HG02642 (cell line): ENCODE measurements around the gene PNMA3.
A peak's percentile ranks its signal among the peaks of the same experiment; 100 is the strongest.
"Not testable (repeated sequence)": the region's sequence is repeated elsewhere in the genome, so short reads cannot be mapped to it uniquely, and the experiment has no call there.

Source experiments
- ATAC-seq: cut with Tn5 transposase; IDR thresholded peaks from one replicate; pipeline ENCODE4 v1.9.1; 2021; ENCODE audit warnings: mild to moderate bottlenecking; ENCODE audit not compliant: unreplicated experiment, poor library complexity

Gene PNMA3, protein sequence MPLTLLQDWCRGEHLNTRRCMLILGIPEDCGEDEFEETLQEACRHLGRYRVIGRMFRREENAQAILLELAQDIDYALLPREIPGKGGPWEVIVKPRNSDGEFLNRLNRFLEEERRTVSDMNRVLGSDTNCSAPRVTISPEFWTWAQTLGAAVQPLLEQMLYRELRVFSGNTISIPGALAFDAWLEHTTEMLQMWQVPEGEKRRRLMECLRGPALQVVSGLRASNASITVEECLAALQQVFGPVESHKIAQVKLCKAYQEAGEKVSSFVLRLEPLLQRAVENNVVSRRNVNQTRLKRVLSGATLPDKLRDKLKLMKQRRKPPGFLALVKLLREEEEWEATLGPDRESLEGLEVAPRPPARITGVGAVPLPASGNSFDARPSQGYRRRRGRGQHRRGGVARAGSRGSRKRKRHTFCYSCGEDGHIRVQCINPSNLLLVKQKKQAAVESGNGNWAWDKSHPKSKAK

DNA sequence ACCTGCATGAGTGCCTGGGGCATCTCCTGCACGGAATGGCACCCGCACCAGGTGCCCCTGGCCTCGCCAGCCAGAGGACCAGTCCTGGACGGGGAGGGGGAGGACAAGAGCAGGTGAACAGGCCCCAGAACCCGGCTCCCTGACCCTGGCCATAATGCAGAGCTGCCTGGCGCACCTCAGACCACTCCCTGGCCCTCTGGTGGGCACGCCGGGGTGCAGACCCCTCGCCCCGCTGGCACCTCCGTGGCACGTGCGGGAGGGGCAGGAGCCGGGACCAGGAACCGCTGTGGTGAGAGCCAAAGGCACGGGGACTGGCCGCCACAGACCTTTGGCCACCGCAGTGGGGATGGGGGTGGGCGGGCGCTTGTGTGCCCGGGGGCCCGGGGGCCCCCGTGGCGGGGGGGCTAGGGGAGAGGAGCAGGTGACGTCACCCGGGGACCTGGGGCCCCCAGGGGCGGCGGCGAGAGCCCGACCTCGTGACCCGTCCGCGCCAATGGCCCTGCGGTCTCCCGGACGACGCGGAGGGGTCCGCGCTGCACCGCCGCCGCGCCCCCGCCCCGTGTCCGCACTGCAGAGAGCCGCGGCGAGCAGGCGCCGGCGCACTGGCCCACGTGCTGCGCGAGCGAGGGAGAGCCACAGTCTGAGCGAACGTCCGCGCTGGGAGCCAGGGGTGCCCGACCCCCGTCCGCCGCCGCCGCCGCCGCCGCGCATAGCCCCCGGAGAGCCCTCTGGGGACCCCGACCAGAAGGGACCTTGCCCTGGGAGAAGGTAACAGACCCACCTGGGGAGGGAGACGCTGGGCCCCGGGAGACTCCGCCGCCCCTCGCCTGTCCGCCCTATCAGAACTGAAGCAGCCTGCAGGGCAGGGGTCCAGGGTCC lies at the start of gene PNMA3:
TSS of gene PNMA3 (plus strand) at position 600 of the 879 bp plus-strand sequence. CDS start 586 bp downstream, outside the sequence.
- ATAC-seq, result no peak

DNA sequence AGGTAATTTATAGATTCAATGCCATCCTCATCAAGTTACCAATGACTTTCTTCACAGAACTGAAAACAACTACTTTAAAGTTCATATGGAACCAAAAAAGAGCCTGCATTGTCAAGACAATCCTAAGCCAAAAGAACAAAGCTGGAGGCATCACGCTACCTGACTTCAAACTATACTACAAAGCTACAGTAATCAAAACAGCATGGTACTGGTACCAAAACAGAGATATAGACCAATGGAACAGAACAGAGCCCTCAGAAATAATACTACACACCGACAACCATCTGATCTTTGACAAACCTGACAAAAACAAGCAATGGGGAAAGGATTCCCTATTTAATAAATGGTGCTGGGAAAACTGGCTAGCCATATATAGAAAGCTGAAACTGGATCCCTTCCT lies 39.1 kb upstream of the PNMA3 start:
- not testable (repeated sequence) for ATAC-seq

DNA sequence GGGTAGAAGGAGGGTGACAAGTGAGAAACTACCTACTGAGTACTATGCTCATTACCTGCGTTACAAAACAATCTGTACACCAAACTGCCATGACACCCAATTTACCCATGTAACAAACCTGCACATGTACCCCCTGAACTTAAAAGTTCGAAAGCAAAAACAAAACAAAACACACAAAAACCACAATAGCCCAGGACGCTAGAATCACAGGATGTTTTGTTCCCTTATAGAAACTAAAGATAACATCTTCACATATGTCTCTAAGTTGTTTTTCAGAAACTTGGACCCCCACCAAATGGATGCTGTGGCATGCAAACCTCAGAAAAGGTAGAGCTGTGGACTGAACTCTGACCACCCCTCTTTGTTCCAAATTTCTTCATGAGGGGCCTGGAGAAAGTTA lies 37.1 kb upstream of the PNMA3 start:
- ATAC-seq, result no peak

DNA sequence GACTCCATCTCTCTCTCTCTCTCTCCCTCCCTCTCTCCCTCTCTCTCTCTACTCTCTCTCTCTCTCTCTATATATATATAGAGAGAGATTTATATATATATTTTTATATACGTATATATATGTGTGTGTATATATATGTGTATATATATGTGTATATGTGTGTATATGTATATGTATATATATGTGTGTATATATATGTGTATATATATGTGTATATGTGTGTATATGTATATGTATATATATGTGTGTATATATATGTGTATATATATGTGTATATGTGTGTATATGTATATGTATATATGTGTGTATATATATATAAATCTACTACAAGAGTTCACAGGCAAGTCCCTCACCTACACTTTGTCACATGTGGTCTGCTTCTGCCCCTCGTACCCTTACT lies 29.8 kb upstream of the PNMA3 start:
- ATAC-seq, result not testable (repeated sequence)

DNA sequence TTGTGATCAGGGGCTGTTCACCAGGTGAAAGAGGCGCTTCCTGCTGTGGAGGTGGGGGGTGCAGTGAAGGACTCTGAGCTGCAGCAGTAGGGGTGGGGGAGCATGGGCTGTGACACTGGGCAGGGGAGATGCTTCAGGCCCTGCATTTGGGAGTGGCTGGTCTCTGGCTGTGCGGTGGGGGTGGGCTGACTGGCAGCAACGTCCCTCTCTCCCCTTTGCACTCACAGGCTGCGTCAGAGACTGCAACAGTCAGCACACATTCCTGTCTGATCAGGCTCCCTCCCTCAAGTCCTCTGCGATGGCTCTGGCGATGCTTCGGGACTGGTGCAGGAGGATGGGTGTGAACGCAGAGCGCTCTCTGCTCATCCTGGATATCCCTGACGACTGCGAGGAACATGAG lies 27.8 kb upstream of the PNMA3 start:
- not testable (repeated sequence) for ATAC-seq

DNA sequence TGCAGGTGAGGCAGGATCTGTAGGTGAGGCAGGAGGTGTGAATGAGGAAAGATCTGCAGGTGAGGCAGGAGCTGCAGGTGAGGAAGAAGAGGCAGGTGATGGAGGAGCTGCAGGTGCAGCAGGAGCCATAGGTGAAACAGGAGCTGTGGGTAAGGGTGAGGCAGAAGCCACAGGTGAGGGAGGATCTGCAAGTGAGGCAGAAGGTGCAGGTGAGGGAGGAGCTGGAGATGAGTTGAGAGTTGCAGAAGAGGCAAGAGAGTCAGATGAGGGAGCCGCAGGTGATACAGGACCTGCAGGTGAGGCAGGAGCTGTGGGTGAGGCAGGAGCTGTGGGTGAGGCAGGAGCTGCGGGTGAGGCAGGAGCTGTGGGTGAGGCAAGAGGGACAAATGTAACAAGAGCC lies 27.1 kb upstream of the PNMA3 start:
- no peak for ATAC-seq

DNA sequence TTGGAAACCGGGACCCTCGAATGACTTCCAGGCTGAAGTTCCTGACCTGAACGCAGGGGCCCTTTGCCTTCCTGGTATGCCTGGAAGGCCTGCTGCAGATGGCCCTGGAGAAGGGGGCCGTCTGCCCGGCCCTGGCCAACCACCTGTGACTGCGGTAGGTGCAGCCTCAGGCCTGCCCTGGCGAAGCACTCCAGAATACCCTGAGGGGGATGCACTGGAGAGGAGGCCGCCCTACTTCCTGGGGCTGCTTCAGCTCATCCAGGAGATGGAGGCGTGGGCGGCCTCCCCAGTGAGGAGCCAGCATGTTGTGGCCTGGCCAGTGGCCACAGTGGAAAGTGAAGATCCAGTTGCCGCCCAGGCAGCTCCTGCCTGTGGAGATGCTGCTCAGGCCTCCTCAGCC lies 26.4 kb upstream of the PNMA3 start:
- no peak for ATAC-seq

DNA sequence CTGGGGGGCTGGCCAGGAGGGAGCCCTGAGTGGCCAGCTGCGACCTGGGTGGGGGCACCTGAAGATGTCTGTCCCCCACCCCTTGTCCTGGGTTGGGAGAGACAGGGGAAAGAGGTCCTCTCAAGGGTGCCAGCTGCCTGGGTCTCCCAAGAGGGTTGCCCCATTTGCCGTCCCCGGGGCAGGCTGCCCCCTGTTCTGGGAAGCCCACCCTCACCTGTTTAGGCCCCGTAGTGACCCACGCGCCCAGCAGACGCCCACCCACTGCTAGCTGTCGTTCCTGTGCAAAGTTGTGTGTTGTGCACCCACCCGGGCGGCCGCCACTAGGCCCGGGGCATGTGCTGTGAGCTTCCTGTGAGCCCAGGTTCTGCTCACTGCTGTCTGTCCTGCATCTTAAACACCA lies 25.5 kb upstream of the PNMA3 start:
- ATAC-seq, result no peak

DNA sequence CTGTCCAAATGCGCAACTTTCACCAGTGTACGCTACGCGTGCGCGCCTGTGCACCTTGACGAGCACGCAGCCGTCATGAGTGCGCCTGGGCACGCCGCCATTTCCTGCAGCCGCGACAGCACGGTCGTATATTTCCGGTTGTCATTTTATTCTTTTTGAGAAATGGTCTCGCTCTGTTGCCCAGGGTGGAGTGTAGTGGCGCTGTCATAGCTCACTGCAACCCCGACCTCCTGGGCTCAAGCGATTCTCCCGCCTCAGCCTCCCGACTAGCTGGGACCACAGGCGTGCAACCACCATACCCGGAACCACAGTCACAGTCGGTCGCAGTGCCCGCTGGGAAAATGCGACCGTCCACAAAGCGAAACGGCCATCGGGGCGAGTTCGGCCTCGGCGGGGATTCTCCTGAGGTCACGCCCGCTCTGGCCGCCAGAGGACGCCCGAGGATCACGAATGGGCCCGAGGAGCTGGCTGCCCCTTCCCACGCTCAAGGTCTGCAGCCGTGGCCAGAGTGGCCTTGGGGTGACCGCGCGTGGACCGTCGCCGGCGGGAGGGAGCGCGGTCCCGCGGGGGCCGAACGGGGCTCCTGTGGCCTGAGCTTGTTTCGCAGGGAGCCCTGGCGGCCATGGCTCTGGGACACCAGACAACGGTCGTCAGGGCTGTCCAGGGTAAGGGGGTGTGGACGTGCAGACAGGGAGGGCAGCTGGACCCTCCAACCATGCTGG lies 23.7 kb upstream of the PNMA3 start:
- ATAC-seq, result peak; percentile 79

DNA sequence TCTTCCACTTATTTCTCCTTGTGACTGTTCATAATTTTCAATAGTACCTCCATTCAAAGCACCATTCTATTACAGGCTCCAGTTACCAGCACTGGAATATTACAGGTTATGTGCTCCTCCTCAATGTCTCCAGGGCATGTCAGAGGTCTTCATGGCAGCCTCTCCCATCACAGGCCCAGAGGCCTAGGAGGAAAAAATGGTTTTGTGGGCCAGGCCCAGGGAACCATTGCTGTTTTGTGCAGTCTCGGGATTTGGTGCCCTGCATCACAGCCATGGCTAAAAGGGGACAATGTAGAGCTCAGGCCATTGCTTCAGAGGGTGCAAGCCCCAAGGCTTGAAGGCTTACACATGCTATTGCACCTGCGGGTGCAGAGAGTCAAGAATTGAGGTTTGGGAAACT lies 7.2 kb upstream of the PNMA3 start:
- ATAC-seq, result no peak

DNA sequence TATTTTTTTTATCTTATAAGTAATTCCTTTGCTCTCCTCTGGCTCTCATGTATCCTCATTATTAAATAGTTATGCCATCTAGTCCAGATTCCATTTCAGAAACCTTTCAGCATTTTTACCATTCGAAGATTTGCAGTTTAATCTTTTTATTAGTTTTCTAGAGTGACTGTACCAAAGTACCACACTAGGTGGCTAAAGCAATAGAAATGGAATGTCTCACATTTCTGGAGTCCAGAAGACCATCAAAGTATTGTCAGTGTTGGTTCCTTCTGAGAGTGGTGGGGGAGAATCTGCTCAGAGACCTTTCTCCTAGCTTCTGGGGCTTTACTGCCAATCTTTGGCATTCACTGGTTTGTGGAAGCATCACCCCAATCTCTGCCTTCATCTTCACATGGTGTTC lies 3.7 kb upstream of the PNMA3 start:
- ATAC-seq, result no peak

DNA sequence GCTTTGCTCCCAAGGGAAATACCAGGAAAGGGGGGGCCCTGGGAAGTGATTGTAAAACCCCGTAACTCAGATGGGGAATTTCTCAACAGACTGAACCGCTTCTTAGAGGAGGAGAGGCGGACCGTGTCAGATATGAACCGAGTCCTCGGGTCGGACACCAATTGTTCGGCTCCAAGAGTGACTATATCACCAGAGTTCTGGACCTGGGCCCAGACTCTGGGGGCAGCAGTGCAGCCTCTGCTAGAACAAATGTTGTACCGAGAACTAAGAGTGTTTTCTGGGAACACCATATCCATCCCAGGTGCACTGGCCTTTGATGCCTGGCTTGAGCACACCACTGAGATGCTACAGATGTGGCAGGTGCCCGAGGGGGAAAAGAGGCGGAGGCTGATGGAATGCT lies 1.0 kb downstream of the PNMA3 start:
- ATAC-seq, result no peak

DNA sequence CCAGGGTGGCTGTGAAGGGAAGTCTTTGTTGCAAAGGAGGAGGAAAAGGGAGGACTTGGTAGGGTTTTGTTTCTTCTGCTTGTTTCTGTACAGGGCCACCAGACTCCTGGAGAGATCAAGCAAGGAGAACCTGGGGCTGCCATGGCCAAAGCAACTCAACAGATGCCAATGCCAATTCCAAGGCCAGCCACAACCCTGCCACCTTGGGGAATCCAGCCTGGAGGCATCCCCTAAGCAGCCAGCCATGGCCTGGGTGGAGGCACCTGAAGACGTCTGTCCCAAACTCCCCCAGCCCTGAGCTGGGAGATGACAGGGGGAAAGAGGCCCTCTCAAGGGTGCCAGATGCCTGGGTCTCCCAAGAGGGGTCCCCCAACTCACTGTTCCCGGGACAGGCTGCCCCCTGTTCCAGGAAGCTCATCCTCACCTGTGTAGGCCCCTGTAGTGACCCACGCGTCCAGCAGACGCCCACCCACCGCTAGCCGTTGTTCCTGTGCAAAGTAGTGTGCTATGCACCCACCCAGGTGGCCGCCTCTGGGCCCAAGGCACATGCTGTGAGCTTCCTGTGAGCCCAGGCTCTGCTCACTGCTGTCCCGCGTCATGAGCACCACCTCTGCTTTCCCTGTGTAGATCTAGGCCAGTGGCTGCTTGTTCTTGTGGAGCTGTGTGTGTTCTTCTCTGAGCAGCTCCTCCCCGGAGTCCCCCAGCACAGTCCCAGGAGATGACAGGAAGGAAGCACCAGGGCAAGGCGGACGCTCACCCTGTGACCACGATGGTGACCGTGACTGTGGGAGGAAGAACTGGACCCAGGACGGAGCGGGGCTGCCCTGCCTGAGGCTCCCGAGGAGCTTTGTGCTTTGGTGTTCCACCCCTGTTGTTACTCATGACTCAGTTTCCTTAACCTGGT lies 3.2 kb downstream of the PNMA3 start:
- ATAC-seq, result no peak

DNA sequence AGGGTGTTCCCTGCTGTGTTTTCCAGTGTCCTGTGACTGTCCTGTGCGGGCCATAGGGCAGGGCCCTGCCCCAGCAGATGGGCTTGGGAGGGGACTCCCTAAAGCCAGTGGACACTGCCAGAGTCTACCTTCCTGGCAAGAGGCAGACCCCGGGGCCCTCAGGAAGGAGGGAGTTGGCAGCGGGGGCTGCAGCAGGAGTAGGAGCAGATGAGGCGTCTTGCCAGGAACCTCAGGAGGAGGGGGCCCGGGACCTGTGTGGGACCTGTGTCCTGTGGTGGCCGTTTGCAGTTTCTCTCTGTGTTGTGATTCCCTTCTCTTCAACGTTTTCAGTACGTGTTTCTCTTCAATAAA lies 3.8 kb downstream of the PNMA3 start:
- no peak for ATAC-seq

DNA sequence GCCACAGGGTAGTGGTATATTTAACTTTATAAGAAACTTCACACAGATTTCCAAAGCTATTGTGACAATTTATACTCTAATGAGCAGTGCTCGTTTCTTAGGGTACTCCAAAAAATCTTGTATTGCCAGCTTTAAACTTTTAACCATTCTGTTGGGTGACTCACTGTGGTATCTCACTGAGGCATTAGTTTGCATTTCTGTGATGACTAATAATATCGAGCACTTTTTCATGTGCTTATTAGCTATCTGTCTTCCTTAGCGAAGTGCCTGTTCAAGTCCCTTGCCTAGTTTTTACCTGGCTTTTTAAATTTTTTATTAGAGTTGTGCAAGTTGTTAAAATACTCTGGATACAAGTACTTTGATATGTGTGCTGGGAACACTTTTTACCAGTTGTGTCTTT lies 5.5 kb downstream of the PNMA3 start:
- no peak for ATAC-seq

DNA sequence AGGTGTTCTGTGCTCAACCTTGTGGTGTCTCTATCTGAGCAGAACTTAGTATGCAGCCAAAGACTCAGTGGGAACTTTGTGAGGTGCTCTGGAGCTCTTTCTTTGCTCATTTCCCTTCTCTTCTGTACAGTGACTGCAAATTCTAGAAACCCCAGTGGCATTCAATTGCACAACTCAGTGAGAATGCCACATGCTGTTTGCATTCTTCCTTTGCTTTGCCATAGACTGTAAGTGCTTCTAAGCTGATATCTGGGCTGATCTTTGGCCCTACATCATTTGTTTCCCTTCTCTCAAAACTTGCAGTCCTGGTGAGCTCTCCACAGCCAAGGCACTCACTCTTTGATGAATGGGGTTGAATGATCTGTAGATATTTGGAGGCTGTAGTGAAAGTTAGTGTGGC lies 7.0 kb downstream of the PNMA3 start:
- ATAC-seq, result no peak

DNA sequence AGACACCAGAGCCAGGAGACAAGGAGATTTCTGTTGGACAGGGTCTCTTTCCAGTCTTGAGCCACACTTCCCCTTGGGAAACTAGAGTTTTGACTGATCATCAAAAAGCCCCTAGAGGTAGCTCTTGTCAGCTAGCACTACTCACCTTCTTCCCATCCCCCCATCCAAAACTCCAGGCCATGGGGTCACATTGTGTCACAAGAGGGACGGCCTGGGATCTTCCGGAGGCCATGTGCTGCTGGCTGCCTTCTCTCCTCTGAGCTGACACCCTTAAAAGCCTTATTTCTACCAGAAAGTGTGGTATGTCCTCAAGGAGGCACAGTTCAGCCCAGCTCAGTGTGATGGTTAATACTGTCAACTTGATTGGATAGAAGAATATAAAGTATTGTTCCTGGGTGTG lies 7.8 kb downstream of the PNMA3 start:
- ATAC-seq, result no peak

DNA sequence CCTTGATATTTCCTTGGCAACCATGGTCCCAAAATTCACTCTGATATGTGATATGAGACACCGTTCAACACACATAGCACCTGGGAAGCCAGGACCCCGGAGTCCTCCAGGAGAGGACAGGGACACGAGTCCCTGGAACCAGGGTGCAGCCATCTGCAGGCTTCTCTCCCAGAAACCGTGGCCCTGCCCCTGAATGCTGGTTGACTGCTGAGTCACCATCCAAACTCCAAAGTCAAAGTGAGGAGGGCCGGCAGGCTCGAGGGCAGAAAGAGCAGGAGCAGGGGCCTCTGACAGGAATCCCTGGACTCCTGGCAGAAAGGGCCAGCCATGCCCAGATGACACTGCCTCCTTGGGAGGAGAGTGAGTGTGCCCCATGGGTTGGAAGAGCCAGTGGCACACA lies 9.1 kb downstream of the PNMA3 start:
- no peak for ATAC-seq

DNA sequence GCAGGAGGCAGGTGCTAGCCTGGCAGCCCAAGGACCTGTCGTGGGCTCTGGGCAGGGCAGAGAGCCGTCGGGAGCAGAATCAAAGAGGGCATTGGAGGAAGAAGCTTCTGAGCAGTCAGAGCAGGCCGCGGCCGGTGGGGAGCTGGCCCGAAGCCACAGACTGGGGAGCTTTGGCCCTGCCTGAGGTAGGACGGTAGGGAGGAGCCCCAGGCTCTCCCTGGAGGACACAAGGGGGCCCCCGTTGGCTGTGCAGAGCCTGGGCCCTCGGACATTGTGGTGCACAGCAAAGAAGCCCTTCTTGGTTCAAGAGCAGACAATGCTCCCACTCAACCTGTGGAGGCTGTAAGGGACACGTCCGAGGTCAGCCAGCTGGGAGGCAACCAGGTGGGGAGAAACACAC lies 10.1 kb downstream of the PNMA3 start:
- not testable (repeated sequence) for ATAC-seq
